OCI-LY7 (cell line): ENCODE data around the gene ABR. TPM values are rescaled to one million over a fixed set of nuclear protein-coding genes. Genes with fewer than 3 reads are reported as not detected.
A peak's percentile ranks its signal among the peaks of the same experiment; 100 is the strongest.

Experiments
- BruUV-seq: library from RNA; stranded (reverse); fragments of 400-500 nt; replicated peaks from 2 replicates; lab custom pipeline; 2021; lab: Mats Ljungman, UMichigan
- CTCF ChIA-PET: fragments of 300-600 bp; sonication (Branson Sonifier 250); formaldehyde crosslinking; loops from one replicate; lab custom pipeline; 2022; ENCODE audit warnings: antibody characterized with exemption; ENCODE audit not compliant: unreplicated experiment; lab: Charles Lee
- POLR2A ChIA-PET: fragments of 300-600 bp; sonication (Branson Sonifier 250); formaldehyde crosslinking; loops from one replicate; lab custom pipeline; 2022; ENCODE audit warnings: antibody characterized with exemption; lab: Charles Lee
- DNase-seq: peaks from one replicate; pipeline ENCODE4 v3.0.0-alpha.2; 2015; ENCODE audit warnings: low spot score
- H2AFZ ChIP-seq: fragments of 200-600 bp; sonication (generic), shearing (Covaris generic); 2 replicates; pipeline ENCODE4 v1.6.1; 2014; ENCODE audit warnings: mild to moderate bottlenecking, antibody characterized with exemption, low read length, moderate library complexity
- H3K27ac ChIP-seq: fragments of 200-600 bp; sonication (generic); 2 replicates; pipeline ENCODE4 v1.5.1; 2014; ENCODE audit warnings: mixed run types, low read depth, mild to moderate bottlenecking, moderate library complexity, low read length, inconsistent platforms; ENCODE audit not compliant: poor library complexity, severe bottlenecking
- H3K36me3 ChIP-seq: fragments of 200-600 bp; sonication (generic); 2 replicates; pipeline ENCODE4 v1.6.1; 2014; ENCODE audit warnings: mild to moderate bottlenecking, antibody characterized with exemption, low read length, moderate library complexity, mixed read lengths; ENCODE audit not compliant: insufficient read depth
- H3K4me1 ChIP-seq: fragments of 200-600 bp; sonication (generic); 2 replicates; pipeline ENCODE4 v1.5.1; 2014; ENCODE audit warnings: mild to moderate bottlenecking, low read length; ENCODE audit not compliant: insufficient read depth, poor library complexity, severe bottlenecking
- H3K4me2 ChIP-seq: fragments of 200-600 bp; sonication (generic); 2 replicates; pipeline ENCODE4 v1.6.1; 2014; ENCODE audit warnings: mild to moderate bottlenecking, low read length
- H3K4me3 ChIP-seq: fragments of 200-600 bp; sonication (generic); 2 replicates; pipeline ENCODE4 v1.5.1; 2014; ENCODE audit warnings: mild to moderate bottlenecking, low read depth, low read length; ENCODE audit not compliant: poor library complexity, severe bottlenecking
- H3K79me2 ChIP-seq: fragments of 200-600 bp; sonication (generic); 2 replicates; pipeline ENCODE4 v1.6.1; 2016; ENCODE audit warnings: low read depth, mild to moderate bottlenecking, low read length, moderate library complexity, mixed read lengths; ENCODE audit not compliant: insufficient read depth
- H3K9me2 ChIP-seq: fragments of 200-600 bp; sonication (generic); 2 replicates; pipeline ENCODE4 v1.6.1; 2016; ENCODE audit warnings: mild to moderate bottlenecking, low read length, mixed read lengths; ENCODE audit not compliant: insufficient read depth
- H3K9me3 ChIP-seq: fragments of 200-600 bp; sonication (generic); 2 replicates; pipeline ENCODE4 v1.6.1; 2014; ENCODE audit warnings: mild to moderate bottlenecking, mixed run types, low read length, mixed read lengths
- H4K20me1 ChIP-seq: fragments of 200-600 bp; sonication (generic); 2 replicates; pipeline ENCODE4 v1.6.1; 2014; ENCODE audit warnings: mild to moderate bottlenecking, antibody characterized with exemption, low read length, moderate library complexity, mixed read lengths; ENCODE audit not compliant: insufficient read depth
- CTCF ChIP-seq: fragments of 200-600 bp; sonication (generic); conservative IDR thresholded peaks from 2 replicates; pipeline ENCODE4 v1.5.1; 2014; ENCODE audit warnings: mild to moderate bottlenecking, antibody characterized with exemption, low read length, moderate library complexity, mixed read lengths
- EZH2phosphoT487 ChIP-seq: fragments of 200-600 bp; sonication (generic); IDR thresholded peaks from 2 replicates; pipeline ENCODE4 v1.6.1; 2018; ENCODE audit warnings: low read depth, borderline replicate concordance, mild to moderate bottlenecking, mixed run types, antibody characterized with exemption, low read length, moderate library complexity, mixed read lengths
- intact Hi-C: fragments of 100-400 bp; cut with micrococcal nuclease; formaldehyde crosslinking; loops from one replicate; pipeline ENCODE4 v1.10.0; 2022; ENCODE audit not compliant: unreplicated experiment
- total RNA-seq, 2 experiments: library from RNA; depleted of rRNA in 1 of 2; stranded (reverse); fragments of >200 nt in 1 of 2; shearing (Covaris generic) in 1 of 2; gene quantifications; 2 replicates each; pipeline ENCODE4 v1.2.3, GENCODE V29; 2014 to 2022

ABR gene
- total RNA-seq, 2 experiments from 2014 or later: 164 to 181 TPM

DNA sequence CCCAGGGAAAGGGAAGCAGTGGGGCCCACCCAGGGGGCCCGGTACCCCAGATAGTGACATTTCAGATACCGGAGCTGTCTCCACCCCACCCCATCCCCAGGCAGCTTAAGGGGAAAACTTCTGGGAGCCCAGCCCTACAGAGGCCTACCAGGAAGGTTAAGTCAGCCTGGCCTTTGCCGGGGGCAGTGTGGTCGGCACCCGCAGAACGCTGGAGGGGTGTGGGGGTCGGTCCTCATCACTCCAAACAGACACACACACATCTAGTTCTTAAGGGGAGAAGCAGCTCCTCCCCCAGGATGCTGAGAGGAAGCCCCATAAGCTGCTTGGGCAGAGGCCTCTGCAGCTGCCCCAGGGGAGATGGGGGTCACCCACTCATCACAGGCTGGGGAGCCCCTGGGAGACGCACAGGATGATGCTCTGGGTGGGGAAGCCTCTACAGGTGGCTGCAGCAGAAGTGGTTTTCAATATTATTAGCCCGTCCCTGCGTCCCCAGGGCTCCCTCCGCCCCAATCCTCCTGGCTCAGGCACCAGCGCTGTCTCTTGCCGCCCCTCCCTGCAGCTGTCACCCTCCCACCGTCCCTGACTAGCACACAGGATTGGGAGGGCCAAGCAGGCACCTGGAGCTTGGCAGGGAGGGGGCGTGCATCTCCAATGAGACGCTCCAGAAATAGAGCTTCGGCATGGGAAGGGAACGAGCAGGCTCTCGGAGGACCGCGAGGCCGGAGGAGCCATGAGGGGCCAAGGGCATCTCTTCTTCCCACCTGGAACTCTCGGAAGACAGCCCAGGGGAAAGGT is 1.4 kb upstream of the ABR start:
- H3K4me2 ChIP-seq: peak overlapping the region; percentile 96
- peak overlapping the region; percentile 74 for H3K4me3 ChIP-seq
- no TSS peak for BruUV-seq
- intact Hi-C loops: loop anchor here (1.0 to 2.0 kb wide), 4 partner anchors 17 to 57 kb away; no protein-coding TSS in a partner anchor
- peak overlapping the region; percentile 90 for H3K27ac ChIP-seq
- no peaks in the 10 kb centered on the region for H3K9me2 ChIP-seq
- peaks cover 7% of the 10 kb centered on the region; the same call in 1 of the 2 replicates for H3K36me3 ChIP-seq
- ChIA-PET POLR2A (interaction anchor here (0.8 to 3.2 kb wide), 10 partner anchors 13 to 47 kb away, joined by 3 to 13 read pairs (median 6); no protein-coding TSS in a partner anchor), CTCF (interaction anchor here (0.9 to 1.3 kb wide), 4 partner anchors 17 to 58 kb away, joined by 3 read pairs; no protein-coding TSS in a partner anchor)
- peaks cover 16% of the 10 kb centered on the region for H4K20me1 ChIP-seq
- peaks cover 50% of the 10 kb centered on the region for H3K79me2 ChIP-seq
- no peak for TF ChIP-seq CTCF
- no peak for TF ChIP-seq EZH2phosphoT487
- DNase-seq: peak; percentile 95
- peaks cover 57% of the 10 kb centered on the region for H3K4me1 ChIP-seq
- H3K9me3 ChIP-seq: no peaks in the 10 kb centered on the region
- no peak overlapping the region for H2AFZ ChIP-seq

- DNase-seq: no peak
- ChIA-PET CTCF (no interaction called here), POLR2A (interaction anchor here (0.6 kb wide), 1 partner anchor 176 kb away, joined by 3 read pairs; no protein-coding TSS in a partner anchor)
- no peak overlapping the region for H3K27ac ChIP-seq
- peak overlapping the region; percentile 74 for H3K4me3 ChIP-seq
- H3K79me2 ChIP-seq: peaks cover 54% of the 10 kb centered on the region
- BruUV-seq: no TSS peak
- peaks cover 6% of the 10 kb centered on the region; the same call in 1 of the 2 replicates for H3K36me3 ChIP-seq
- intact Hi-C loops: no loop called here
- H4K20me1 ChIP-seq: peaks cover 11% of the 10 kb centered on the region
- H3K9me2 ChIP-seq: no peaks in the 10 kb centered on the region
- H3K4me1 ChIP-seq: peaks cover 46% of the 10 kb centered on the region
- no peak for TF ChIP-seq EZH2phosphoT487
- no peak for TF ChIP-seq CTCF
- H2AFZ ChIP-seq: no peak overlapping the region
- H3K9me3 ChIP-seq: no peaks in the 10 kb centered on the region
- peak overlapping the region; percentile 75 for H3K4me2 ChIP-seq
Measured at GRCh38 chr17:1179112-1179817, 516 bp downstream of the ABR start.
